HL-60/S4 treated with phorbol 12-myristate 13-acetate at 8.2 ng/mL for 4 days and 3 days (cell line): Measurements from ENCODE around the gene CDKN1C.

Source experiments
- in situ Hi-C: fragments of 300-500 bp; cut with MboI; formaldehyde crosslinking; loops from 2 replicates; pipeline ENCODE4 v1.15.0; 2022; ENCODE audit warnings: low sequenced_read_pairs

Gene CDKN1C

GRCh38 chr11:2923446-2924375, 38.1 kb upstream of the CDKN1C start:
- in situ Hi-C loops = no loop called here

GRCh38 chr11:2922655-2923054, 37.1 kb upstream of the CDKN1C start:
- in situ Hi-C loops = no loop called here

GRCh38 chr11:2921742-2922493, 36.3 kb upstream of the CDKN1C start:
- in situ Hi-C loops = no loop called here

- in situ Hi-C loops = no loop called here
These were observed 35.7 kb upstream of the CDKN1C start for GRCh38 chr11:2921261-2921660.

- in situ Hi-C loops = no loop called here
These were observed 34.8 kb upstream of the CDKN1C start for GRCh38 chr11:2920343-2920742.

- in situ Hi-C loops = no loop called here
These were observed 34.3 kb upstream of the CDKN1C start for GRCh38 chr11:2919837-2920236.

GRCh38 chr11:2919188-2919587, 33.6 kb upstream of the CDKN1C start:
- in situ Hi-C loops = no loop called here

- in situ Hi-C loops = no loop called here
These were observed 32.4 kb upstream of the CDKN1C start for GRCh38 chr11:2917842-2918490.

GRCh38 chr11:2916892-2917645, 31.5 kb upstream of the CDKN1C start:
- in situ Hi-C loops = no loop called here

- in situ Hi-C loops = no loop called here
These were observed 30.7 kb upstream of the CDKN1C start for GRCh38 chr11:2916114-2916891.

GRCh38 chr11:2915473-2915872, 29.9 kb upstream of the CDKN1C start:
- in situ Hi-C loops = no loop called here

GRCh38 chr11:2914455-2915195, 29.1 kb upstream of the CDKN1C start:
- in situ Hi-C loops = no loop called here

GRCh38 chr11:2913776-2914175, 28.2 kb upstream of the CDKN1C start:
- in situ Hi-C loops = no loop called here

- in situ Hi-C loops = no loop called here
These were observed 27.4 kb upstream of the CDKN1C start for GRCh38 chr11:2913019-2913431.

- in situ Hi-C loops = no loop called here
These were observed 26.9 kb upstream of the CDKN1C start for GRCh38 chr11:2912498-2912897.

- in situ Hi-C loops = no loop called here
These were observed 26.3 kb upstream of the CDKN1C start for GRCh38 chr11:2911785-2912391.

GRCh38 chr11:2911088-2911784, 25.7 kb upstream of the CDKN1C start:
- in situ Hi-C loops = no loop called here

- in situ Hi-C loops = no loop called here
These were observed 24.9 kb upstream of the CDKN1C start for GRCh38 chr11:2910401-2910955.
